Cardiac muscle cell (in vitro differentiated cells and primary cell): Measurements from ENCODE around the gene AHDC1. TPM values are rescaled to one million over a fixed set of nuclear protein-coding genes. Genes with fewer than 3 reads are reported as not detected.

Source experiments
- DNase-seq, 2 donors: peaks; one replicate each; pipeline versions ENCODE4 v3.0.0 to v3.0.0-alpha.2; 2010 to 2017; ENCODE audit warnings: low read depth in 1 of 2, low spot score in 1 of 2
- H3K27ac ChIP-seq: fragments of 200-600 bp; sonication (generic); 2 replicates; pipeline ENCODE4 v1.5.1; 2016
- H3K27me3 ChIP-seq: fragments of 200-600 bp; sonication (generic); 2 replicates; pipeline ENCODE4 v1.6.0; 2016; ENCODE audit warnings: control low read depth
- H3K36me3 ChIP-seq: fragments of 200-600 bp; sonication (generic); 2 replicates; pipeline ENCODE4 v1.5.1; 2016; ENCODE audit warnings: control low read depth
- H3K4me1 ChIP-seq: fragments of 200-600 bp; sonication (generic); 2 replicates; pipeline ENCODE4 v1.8.1; 2017; ENCODE audit warnings: low read depth, mild to moderate bottlenecking, mixed run types
- H3K4me3 ChIP-seq: fragments of 200-600 bp; sonication (generic); 2 replicates; pipeline ENCODE4 v1.5.1; 2016; ENCODE audit warnings: mild to moderate bottlenecking
- H3K9me3 ChIP-seq: fragments of 200-600 bp; sonication (generic); 2 replicates; pipeline ENCODE4 v1.5.1; 2017; ENCODE audit warnings: low read depth, mild to moderate bottlenecking, control low read depth
- CTCF ChIP-seq: IDR thresholded peaks from 2 replicates; pipeline ENCODE4 v1.5.1; 2012; ENCODE audit warnings: low read depth, mild to moderate bottlenecking, low read length
- polyA plus RNA-seq: library from polyadenylated mRNA; unstranded; fragments of >200 nt; fragmentation: Nextera tagmentation; extraction: Ambion mirVana; gene quantifications from 2 replicates; pipeline ENCODE4 v1.2.1, GENCODE V29; 2016
- total RNA-seq: library from RNA; depleted of rRNA; stranded (reverse); fragments of >200 nt; gene quantifications from 2 replicates; pipeline ENCODE4 v1.2.3, GENCODE V29; 2016

The AHDC1 gene
- total and polyA plus RNA-seq, 2 experiments from 2014 or later = 16.3 to 58.1 TPM

GRCh38 chr1:27607239-27607804, 3.4 kb upstream of the AHDC1 start:
- no peaks in the 10 kb centered on the region for H3K36me3 ChIP-seq
- no peak for TF ChIP-seq CTCF
- no peaks in the 10 kb centered on the region for H3K9me3 ChIP-seq
- peak in 1 of 2 donors; percentile 66 for DNase-seq
- H3K4me1 ChIP-seq = peaks cover 10% of the 10 kb centered on the region
- no peak overlapping the region for H3K4me3 ChIP-seq
- peak overlapping the region; percentile 60 for H3K27ac ChIP-seq
- no peaks in the 10 kb centered on the region for H3K27me3 ChIP-seq

GRCh38 chr1:27606708-27607238, 2.8 kb upstream of the AHDC1 start:
- peaks cover 10% of the 10 kb centered on the region for H3K4me1 ChIP-seq
- H3K27ac ChIP-seq = peak overlapping the region; percentile 60
- H3K27me3 ChIP-seq = no peaks in the 10 kb centered on the region
- no peaks in the 10 kb centered on the region for H3K36me3 ChIP-seq
- H3K9me3 ChIP-seq = no peaks in the 10 kb centered on the region
- H3K4me3 ChIP-seq = no peak overlapping the region
- TF ChIP-seq CTCF = no peak
- no peak for DNase-seq

- Histone ChIP-seq H3K27me3 (no peaks in the 10 kb centered on the region), H3K9me3 (no peaks in the 10 kb centered on the region), H3K27ac (no peak overlapping the region), H3K4me3 (no peak overlapping the region), H3K36me3 (no peaks in the 10 kb centered on the region), H3K4me1 (peaks cover 17% of the 10 kb centered on the region)
- peak; percentile 86 for TF ChIP-seq CTCF
- peak; percentile 73 for DNase-seq
These were observed 2.1 kb upstream of the AHDC1 start for GRCh38 chr1:27605796-27606707.

GRCh38 chr1:27605300-27605766, 1.4 kb upstream of the AHDC1 start:
- H3K4me3 ChIP-seq = no peak overlapping the region
- no peak for TF ChIP-seq CTCF
- H3K27me3 ChIP-seq = no peaks in the 10 kb centered on the region
- H3K9me3 ChIP-seq = no peaks in the 10 kb centered on the region
- peaks cover 23% of the 10 kb centered on the region for H3K4me1 ChIP-seq
- no peak overlapping the region for H3K27ac ChIP-seq
- no peaks in the 10 kb centered on the region for H3K36me3 ChIP-seq
- no peak for DNase-seq

- no peak overlapping the region for H3K27ac ChIP-seq
- DNase-seq = peak in 1 of 2 donors; percentile 29
- H3K4me3 ChIP-seq = peak overlapping the region; percentile 96
- no peaks in the 10 kb centered on the region for H3K27me3 ChIP-seq
- peaks cover 28% of the 10 kb centered on the region for H3K4me1 ChIP-seq
- no peaks in the 10 kb centered on the region for H3K9me3 ChIP-seq
- no peaks in the 10 kb centered on the region for H3K36me3 ChIP-seq
- TF ChIP-seq CTCF = no peak
These were observed 795 bp upstream of the AHDC1 start for GRCh38 chr1:27604579-27605299.
